GM21786 (cell line): ENCODE measurements around the gene NT5C3A.
"Not testable (repeated sequence)": the region's sequence is repeated elsewhere in the genome, so short reads cannot be mapped to it uniquely, and the experiment has no call there.

Experiments
- ATAC-seq: cut with Tn5 transposase; IDR thresholded peaks from one replicate; pipeline ENCODE4 v1.9.1; 2021; ENCODE audit not compliant: unreplicated experiment

The NT5C3A gene

DNA sequence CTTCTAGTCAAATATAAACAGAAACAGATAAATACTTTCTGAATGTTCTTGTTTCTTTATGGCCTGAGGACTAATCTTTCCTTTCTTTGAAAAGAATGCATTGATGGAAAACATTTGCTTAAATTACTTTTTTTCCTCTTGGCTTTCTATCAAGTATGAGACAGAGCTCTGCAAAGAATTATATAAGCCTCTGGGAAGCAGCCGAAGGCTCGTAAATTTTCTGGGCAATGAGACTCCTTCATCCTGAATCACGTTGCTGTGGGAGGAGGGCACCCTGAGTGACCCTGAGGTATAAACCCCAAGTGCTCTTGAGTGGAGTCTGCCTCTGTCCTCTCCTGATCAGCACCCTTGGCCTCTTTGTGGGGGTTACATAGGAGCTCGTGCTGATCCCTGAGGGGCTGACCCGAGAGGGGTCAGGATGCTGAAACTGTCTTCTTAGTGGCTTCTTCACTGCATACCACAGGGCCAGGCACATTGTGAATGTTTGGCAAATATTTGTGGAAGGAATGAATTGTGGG lies 71.4 kb downstream of the NT5C3A start:
- ATAC-seq, result not testable (repeated sequence)

DNA sequence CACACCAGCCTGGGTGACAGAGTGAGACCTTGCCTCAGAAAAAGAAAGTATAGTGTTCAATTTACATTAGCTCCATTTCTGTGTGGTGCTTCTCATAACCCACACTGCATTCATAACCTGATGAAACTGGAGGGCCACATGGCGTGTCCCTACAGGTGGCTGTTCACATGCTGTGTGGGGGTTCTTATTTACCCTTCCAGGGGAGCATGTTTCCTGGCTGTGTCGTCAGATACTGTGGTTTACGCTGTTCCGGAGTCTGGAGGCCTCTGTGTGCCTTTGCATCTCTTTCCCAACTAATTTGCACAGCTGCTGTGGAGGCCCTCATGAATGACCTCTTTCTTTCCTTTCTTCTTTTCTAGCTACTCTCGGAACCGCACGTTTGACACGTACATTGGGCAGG lies 74.4 kb downstream of the NT5C3A start:
- ATAC-seq, result peak; percentile 73

DNA sequence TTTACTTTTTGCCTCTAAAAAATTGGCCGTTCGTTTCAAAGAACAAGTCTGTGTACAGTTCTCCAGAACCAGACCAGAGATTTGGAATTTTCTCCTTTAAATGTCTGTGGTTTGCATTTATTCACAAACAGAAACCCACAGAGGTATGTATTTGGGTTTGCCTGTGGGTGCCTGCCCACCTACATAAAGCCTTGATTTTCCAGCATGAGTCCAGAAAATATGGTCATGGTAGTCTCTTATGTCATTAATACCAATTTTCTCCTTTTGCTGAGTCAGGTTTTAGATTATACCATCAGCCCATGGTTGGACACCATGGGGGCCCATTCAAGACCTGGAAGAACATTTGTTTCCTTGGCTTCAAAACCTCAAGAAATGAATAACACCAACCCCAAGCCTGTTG lies 82.7 kb downstream of the NT5C3A start:
- not testable (repeated sequence) for ATAC-seq

DNA sequence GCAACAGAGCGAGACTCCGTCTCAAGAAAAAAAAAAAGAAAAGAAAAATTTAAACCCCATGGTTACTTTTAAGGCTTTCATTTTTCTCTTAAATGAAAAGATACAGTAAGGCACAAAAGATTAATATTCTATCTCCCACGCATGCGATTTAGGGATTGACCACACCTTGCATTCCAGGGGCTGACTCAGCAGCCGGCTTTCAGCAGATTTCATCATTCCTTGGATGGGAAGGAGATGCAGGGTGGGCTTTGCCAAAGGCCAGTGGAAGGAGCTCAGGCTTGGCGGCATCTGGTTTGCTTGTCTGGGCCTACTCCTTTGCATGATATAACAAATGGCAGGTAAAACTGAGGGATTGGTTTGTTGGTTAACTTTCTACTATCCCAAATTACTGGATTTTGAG lies 83.3 kb downstream of the NT5C3A start:
- not testable (repeated sequence) for ATAC-seq

DNA sequence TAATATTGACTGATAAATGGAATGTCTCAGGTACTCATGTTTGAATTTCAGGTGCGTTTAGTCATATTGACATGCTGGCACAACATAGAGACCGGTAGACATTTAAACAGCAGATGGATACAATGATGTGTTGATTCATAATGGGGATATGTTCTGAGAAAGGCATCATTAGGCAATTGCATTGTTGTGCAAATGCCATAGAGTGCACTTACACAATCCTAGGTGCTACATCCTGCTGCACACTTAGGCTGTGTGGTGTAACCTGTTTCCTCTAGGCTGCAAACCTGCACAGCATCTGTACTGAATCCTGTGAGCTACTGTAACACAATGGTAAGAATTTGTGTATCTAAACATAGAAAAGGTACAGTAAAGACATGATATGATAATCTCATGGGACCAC lies 85.4 kb downstream of the NT5C3A start:
- ATAC-seq, result not testable (repeated sequence)

DNA sequence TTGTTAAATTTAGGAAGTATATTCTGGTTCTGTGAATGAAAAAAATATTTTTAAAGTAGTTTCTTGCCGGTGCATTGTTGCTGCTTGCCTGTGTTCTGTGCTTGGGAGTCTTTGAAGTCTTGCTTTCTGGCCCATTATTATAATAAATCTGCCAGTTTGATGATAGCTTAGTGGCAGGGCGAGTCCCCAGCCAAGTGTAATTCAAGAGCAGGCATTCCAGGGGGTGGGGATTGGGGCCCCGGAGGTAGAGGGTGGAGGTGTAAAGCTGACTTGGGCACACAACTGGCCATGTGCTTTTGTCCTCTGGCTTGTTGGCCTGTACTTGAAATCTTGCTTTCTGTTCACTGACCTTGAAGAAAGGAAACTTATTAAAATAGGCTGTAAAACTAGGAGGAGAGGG lies 90.6 kb downstream of the NT5C3A start:
- ATAC-seq, result not testable (repeated sequence)

DNA sequence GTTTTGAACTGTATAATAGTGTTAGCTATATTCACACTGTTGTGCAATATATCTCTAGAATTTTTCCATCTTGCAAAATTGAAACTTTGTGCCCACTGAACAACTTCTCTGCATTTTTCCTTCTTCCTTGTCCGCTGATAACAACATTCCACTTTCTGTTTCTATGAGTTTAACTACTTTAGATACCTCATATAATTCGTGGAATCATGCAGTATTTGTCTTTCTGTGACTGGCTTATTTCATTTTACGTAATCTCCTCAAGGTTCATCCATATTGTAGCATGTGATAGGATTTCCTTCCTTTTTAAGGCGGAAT lies 95.4 kb downstream of the NT5C3A start:
- ATAC-seq, result not testable (repeated sequence)

DNA sequence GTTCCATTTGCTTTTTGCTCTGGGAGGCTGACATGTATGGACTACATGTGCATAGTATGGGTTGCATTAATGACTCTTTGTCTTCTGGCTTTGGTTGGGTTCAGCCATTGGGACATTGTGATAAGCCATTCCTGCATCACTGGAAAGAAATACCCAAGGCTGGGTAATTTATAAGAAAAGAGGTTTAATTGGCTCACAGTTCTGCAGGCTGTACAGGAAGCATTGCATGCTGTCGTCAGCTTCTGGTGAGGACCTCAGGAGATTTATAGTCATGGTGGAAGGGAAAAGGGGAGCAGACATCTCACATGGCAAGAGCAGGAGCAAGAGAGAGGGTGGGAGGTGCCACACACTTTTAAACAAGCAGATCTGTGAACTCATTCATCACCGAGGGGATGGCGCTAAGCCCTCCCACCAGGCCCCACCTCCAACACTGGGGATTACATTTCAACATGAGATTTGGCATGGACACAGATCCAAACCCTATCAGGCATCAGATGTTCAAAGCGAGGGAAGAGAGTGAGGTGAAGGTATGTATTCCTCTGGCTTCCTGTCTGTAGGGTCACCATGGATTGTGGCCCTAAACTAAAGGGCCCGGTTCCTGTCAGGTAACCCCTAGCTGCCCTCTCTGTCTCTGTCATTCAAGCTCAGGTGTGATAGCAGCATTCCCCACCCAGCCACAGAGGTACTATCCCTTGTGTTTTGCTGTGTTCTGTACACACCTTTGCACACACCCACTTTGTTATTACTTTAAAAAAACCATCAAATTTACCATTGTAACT lies 95.9 kb downstream of the NT5C3A start:
- not testable (repeated sequence) for ATAC-seq

DNA sequence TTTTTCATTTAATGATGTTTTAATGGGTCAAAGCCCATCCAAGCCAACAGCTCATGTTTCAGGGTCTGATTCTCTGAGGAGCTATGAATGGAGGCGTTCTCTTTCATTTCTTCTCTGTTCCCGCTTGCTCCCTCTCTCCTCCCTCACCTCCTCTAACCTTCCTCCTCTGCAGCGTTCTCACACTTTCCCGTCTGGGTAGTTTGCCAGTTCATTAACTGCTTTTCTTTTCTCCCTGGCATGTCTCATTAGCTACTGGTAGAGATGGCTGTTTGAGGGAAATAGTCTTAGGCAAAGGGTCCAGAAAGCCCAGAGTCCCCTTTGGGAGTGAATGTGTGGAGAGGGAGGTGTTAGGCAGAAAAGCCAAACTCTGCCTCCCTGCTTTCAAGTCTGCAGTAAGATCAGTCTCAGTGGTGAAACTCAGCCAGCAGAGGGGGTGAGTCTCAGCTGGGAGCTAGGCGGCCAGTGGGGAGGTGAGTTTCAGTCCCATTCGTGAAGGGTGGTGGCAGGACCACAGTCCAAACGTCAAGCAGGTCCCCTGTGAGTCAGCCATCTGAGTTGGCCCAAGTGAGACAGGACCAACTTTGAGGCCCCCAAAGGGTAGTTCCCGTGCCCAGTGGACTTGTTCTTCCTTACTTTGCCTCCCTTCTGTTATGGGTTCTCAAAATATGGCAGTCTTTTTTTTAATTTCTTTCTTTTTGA lies 98.0 kb downstream of the NT5C3A start:
- peak; percentile 97 for ATAC-seq
